Ovary (tissue), 9 donors: ENCODE results near the gene RPS26. TPM values are rescaled to one million over a fixed set of nuclear protein-coding genes. Genes with fewer than 3 reads are reported as not detected.

Source experiments
- DNase-seq, 5 donors: peaks; one replicate each; pipeline ENCODE4 v3.0.0-alpha.2; 2019 to 2020
- H3K27ac ChIP-seq, 2 donors: fragments of 200-600 bp; one replicate each; pipeline versions ENCODE4 v1.5.1 to v1.8.0; 2019 to 2022
- H3K27me3 ChIP-seq: fragments of 200-600 bp; one replicate; pipeline ENCODE4 v1.8.0; 2022
- H3K36me3 ChIP-seq: fragments of 200-600 bp; sonication (generic); one replicate; pipeline ENCODE4 v1.5.1; 2019
- H3K4me1 ChIP-seq: one replicate; pipeline ENCODE4 v1.8.1; 2013; ENCODE audit warnings: mild to moderate bottlenecking, moderate library complexity; ENCODE audit not compliant: insufficient read depth
- H3K4me3 ChIP-seq: fragments of 200-600 bp; sonication (generic); one replicate; pipeline ENCODE4 v1.5.1; 2017
- H3K9me3 ChIP-seq, 2 donors: fragments of 200-600 bp in 1 of 2; sonication (generic) in 1 of 2; one replicate each; pipeline versions ENCODE4 v1.5.1 to v1.8.1; 2013 to 2019; ENCODE audit warnings: mild to moderate bottlenecking in 1 of 2, moderate library complexity in 1 of 2
- EP300 ChIP-seq: sonication (generic); formaldehyde crosslinking; IDR thresholded peaks from one replicate; pipeline ENCODE4 v1.6.1; 2017; ENCODE audit warnings: antibody characterized with exemption
- POLR2A ChIP-seq: fragments of 450-650 bp; IDR thresholded peaks from one replicate; pipeline ENCODE4 v1.6.1; 2017; ENCODE audit warnings: antibody characterized with exemption, mild to moderate bottlenecking, moderate library complexity
- WGBS, 3 donors: extraction: QIAGEN DNeasy Blood & Tissue Kit in 1 of 3; methylation state at CpG; one replicate each; pipeline versions ENCODE4 v1.1.5 to v1.1.7; 2013 to 2017; 5-methylcytosine and 5-hydroxymethylcytosine counted together
- intact Hi-C, 4 donors: fragments of 100-400 bp; cut with DNase I; formaldehyde crosslinking; loops; one replicate each; pipeline versions ENCODE4 v1.11.0 to v1.15.1; 2022 to 2023
- polyA plus RNA-seq, 2 donors: library from polyadenylated mRNA; stranded (reverse); fragments of 200-250 nt in 1 of 2; fragments of 350-450 nt in 1 of 2; fragmentation: Illumina TruSeq in 1 of 2; extraction: RNeasy Lipid Tissue Mini Kit (QIAGEN cat#74804) in 1 of 2; gene quantifications; one replicate each; pipeline ENCODE4 v1.2.3, GENCODE V29; 2013 to 2014
- total RNA-seq, 7 donors: library from RNA; depleted of rRNA in 2 of 7; stranded (reverse); fragments of >200 nt in 2 of 7; fragmentation: NEBNext Ultra II Directional in 3 of 7; extraction: Animal tissue kit (Norgen Biotek cat#: 25700) in 3 of 7; gene quantifications; one replicate each; pipeline versions ENCODE4 v1.1.0 to v1.2.4, GENCODE V29; 2016 to 2023
- TF ChIP-seq, protein P1 (sequence below), 3 donors: fragments of 450-650 bp in 2 of 3; fragments of 200-600 bp in 1 of 3; IDR thresholded peaks; one replicate each; pipeline versions ENCODE4 v1.5.1 to v1.8.0; 2016 to 2022; ENCODE audit warnings: antibody characterized with exemption in 3 of 3, mild to moderate bottlenecking in 1 of 3
- donor health status: DM: no; HTN: no; CAD: no; lungs with moderate emphysema.
- donor health status: DM: no; HTN: no; CAD: no.
- donor health status: Bipolar disorder and iron deficiency.
- donor health status: DM: yes; HTN: yes; CAD: no.
- donor health status: DM: no; HTN: no; CAD: no.
- donor health status: DM: yes; HTN: yes; CAD: no.

RPS26 gene
- total and polyA plus RNA-seq, 9 donors: 16.2 to 2,562 (median 140) TPM

DNA sequence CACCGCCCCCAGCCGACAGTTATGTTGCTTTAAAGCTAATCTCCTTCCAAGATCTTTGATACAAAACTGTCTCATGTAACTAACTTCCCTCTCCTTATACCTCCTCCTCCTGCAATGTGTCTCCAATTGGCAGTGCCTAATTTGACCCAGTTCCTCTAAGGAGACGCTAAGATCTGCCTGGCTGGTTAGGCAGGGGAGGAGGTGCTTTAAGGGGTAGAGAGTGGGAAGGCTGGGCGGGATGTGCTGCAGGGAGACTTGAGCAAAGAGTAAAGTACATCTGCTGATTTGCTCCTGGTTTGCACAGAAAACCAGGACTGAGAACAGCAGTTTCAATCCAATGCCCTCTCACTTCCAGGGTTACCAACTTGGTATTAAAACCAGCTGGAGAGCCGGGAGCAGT lies 28.2 kb upstream of the RPS26 start:
- no peak overlapping the region for H3K27ac ChIP-seq
- intact Hi-C loops: no loop called here
- TF ChIP-seq, protein P1, sequence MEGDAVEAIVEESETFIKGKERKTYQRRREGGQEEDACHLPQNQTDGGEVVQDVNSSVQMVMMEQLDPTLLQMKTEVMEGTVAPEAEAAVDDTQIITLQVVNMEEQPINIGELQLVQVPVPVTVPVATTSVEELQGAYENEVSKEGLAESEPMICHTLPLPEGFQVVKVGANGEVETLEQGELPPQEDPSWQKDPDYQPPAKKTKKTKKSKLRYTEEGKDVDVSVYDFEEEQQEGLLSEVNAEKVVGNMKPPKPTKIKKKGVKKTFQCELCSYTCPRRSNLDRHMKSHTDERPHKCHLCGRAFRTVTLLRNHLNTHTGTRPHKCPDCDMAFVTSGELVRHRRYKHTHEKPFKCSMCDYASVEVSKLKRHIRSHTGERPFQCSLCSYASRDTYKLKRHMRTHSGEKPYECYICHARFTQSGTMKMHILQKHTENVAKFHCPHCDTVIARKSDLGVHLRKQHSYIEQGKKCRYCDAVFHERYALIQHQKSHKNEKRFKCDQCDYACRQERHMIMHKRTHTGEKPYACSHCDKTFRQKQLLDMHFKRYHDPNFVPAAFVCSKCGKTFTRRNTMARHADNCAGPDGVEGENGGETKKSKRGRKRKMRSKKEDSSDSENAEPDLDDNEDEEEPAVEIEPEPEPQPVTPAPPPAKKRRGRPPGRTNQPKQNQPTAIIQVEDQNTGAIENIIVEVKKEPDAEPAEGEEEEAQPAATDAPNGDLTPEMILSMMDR (IDR thresholded peaks at IDR 0.05): no peak
- TF ChIP-seq EP300 (no peak), POLR2A (no peak)

DNA sequence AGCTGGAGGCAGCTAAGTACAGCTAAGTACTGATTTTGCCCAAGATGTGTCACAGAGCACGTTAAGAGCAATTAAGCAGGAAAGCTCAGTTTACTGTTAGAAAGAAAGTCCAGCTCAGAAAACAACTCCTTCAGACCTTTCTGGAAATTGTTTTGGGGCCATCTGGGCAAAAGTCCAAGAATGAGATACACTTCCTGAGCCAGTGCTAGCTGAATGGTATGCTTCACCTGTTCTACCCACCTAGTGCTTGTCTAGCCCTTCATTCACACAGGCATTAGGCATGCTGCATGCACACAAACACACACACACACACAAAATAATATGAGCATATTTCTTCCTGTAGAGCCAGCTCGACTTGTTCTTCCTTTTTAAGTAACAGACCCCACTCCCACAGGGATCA lies 27.5 kb upstream of the RPS26 start:
- no peaks in the 10 kb centered on the region for H3K4me1 ChIP-seq
- DNase-seq: no peak
- no peak overlapping the region for H3K27ac ChIP-seq
- no peaks in the 10 kb centered on the region for H3K9me3 ChIP-seq
- intact Hi-C loops: no loop called here
- H3K27me3 ChIP-seq: no peaks in the 10 kb centered on the region
- no peaks in the 10 kb centered on the region for H3K36me3 ChIP-seq
- TF ChIP-seq EP300: no peak
- TF ChIP-seq, protein P1 (IDR thresholded peaks at IDR 0.05): no peak
- TF ChIP-seq POLR2A: no peak
- H3K4me3 ChIP-seq: no peak overlapping the region
- 20 to 30% (median 20%) methylated on average over 2 of the region's 2 CpGs for WGBS, 3 donors

More for the DNA sequence above, 28.2 kb upstream of the RPS26 start:
- H3K4me3 ChIP-seq: no peak overlapping the region
- H3K36me3 ChIP-seq: no peaks in the 10 kb centered on the region
- no peaks in the 10 kb centered on the region for H3K4me1 ChIP-seq
- no peaks in the 10 kb centered on the region for H3K27me3 ChIP-seq
- no peaks in the 10 kb centered on the region for H3K9me3 ChIP-seq
- DNase-seq: no peak
- 83 to 90% (median 85%) methylated on average over 5 of the region's 5 CpGs for WGBS, 3 donors

DNA sequence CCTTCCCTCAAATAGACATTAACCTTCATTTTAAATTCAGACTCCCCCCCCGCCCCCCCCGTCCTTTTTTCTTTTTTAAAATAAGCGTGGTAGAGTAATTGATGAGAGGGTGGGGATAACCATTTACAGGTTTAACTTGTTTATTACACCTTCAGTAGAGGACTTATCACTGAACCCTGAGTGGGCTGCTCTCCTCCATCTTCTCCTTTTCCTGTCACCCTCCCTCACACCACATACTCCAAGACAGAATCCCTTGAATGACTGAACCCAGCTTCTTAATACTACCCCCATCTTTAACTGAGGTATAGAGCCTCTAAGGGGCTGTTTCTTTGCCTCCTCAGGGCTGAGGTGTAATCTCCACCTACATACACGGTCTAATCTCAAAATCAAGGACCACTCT lies 24.5 kb upstream of the RPS26 start:
- H3K27me3 ChIP-seq: no peaks in the 10 kb centered on the region
- DNase-seq: no peak
- H3K9me3 ChIP-seq: no peaks in the 10 kb centered on the region
- H3K27ac ChIP-seq: no peak overlapping the region
- intact Hi-C loops: no loop called here
- TF ChIP-seq POLR2A (no peak), EP300 (no peak)
- TF ChIP-seq, protein P1 (IDR thresholded peaks at IDR 0.05): no peak
- no peak overlapping the region for H3K4me3 ChIP-seq
- no peaks in the 10 kb centered on the region for H3K36me3 ChIP-seq
- H3K4me1 ChIP-seq: peaks cover 8% of the 10 kb centered on the region
- 82 to 87% (median 85%) methylated on average over 4 of the region's 4 CpGs for WGBS, 3 donors

DNA sequence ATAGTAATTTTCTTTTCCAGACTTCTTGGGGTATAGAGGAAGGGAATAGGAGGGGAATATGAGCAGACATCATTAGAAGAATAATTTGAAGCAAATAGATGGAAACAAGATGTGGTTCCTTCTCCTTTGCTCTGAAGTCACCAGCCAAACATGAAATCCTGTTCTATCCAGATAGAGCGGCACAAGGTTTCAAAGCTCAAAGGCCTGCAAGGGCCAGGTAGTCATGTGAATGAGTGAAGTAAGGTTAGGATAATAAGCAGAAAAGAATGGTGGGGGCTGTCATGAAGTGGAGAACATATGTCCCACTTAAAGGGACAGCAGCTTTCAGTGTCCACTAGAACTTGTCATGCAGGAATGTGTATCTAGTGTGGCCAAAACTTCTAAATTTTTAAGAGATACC lies 23.4 kb upstream of the RPS26 start:
- DNase-seq: no peak

More for the DNA sequence above, 23.4 kb upstream of the RPS26 start:
- TF ChIP-seq, protein P1 (IDR thresholded peaks at IDR 0.05): no peak
- no peak for TF ChIP-seq POLR2A
- no peak for TF ChIP-seq EP300
- H3K27ac ChIP-seq: no peak overlapping the region
- intact Hi-C loops: no loop called here
- 97 to 100% (median 98%) methylated on average over 1 of the region's 1 CpG for WGBS, 3 donors
- no peaks in the 10 kb centered on the region for H3K9me3 ChIP-seq
- no peaks in the 10 kb centered on the region for H3K36me3 ChIP-seq
- no peaks in the 10 kb centered on the region for H3K27me3 ChIP-seq
- H3K4me3 ChIP-seq: no peak overlapping the region
- peaks cover 9% of the 10 kb centered on the region for H3K4me1 ChIP-seq
